ENCODE results near the gene KLHDC4. TPM values are rescaled to one million over a fixed set of nuclear protein-coding genes. Genes with fewer than 3 reads are reported as not detected.

KLHDC4 gene
- total RNA-seq, 1 donor from 2014 or later: 19.0 TPM

DNA sequence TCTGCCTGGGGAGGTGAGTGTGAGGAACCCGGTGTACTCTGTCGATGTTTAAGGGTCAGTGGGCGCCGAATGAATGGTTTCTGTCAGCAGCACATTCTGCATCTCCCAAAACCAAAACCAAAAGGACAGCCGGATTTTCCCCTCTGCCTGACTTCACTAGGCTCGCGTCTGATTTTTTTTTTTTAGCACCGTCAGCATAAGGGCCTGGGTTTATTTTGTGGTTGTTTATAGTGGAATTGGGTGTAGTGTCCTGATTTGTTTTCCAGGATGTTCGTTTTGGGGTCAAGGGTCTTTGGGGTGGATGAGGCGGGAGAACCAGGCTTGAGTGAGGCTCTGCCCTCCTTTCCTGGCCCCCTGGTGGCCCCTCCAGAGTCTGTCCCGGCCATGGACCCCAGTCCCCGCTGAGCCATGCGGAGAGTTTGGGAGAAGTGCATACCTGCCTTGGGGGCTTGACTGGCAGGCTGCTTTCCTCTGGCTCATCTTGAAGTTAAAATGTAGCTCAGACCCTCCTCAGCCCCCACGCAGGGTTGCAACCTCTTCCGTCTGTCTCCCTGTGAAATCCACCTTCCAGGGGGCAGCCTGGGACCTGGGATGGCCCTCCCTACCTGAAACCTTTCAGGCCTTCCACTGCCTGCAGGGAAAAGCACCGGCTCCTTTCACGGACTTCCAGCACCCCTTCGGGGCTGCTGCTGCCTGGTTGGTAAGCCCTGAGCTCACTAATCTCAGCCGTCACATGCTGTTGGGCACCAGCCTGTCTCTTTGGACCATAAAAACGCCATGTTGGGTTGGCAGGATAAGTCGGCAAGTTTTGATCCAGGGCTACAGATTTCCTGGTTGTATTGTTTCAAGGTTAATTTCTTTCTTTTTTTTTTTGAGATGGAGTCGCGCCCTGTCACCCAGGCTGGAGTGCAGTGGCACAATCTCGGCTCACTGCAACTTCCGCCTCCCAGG is 103.3 kb downstream of the KLHDC4 start:
- DNase-seq (ENCODE audit: low read depth in 2 of 2): no peak

DNA sequence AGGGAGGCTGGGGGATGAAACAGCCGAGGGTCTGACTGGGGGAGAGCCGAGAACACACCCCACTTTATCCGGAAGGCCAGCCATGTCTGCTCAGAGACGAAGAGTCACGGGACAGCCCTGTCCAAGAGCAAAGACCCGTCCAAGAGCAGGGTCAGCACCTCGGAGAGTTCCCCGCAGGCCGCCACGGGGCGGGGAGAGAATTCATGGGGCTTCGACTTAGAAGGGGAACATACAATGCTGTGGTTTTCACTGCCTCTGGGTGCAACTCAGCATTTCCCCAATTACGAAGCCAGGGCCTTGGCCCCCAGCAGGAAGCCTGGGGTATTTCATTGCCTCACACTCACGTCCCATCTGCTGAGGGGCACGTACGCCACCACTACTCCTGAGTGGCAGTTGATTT is 104.2 kb downstream of the KLHDC4 start:
- peak; percentile 58 to 61 for DNase-seq (ENCODE audit: low read depth in 2 of 2)

DNA sequence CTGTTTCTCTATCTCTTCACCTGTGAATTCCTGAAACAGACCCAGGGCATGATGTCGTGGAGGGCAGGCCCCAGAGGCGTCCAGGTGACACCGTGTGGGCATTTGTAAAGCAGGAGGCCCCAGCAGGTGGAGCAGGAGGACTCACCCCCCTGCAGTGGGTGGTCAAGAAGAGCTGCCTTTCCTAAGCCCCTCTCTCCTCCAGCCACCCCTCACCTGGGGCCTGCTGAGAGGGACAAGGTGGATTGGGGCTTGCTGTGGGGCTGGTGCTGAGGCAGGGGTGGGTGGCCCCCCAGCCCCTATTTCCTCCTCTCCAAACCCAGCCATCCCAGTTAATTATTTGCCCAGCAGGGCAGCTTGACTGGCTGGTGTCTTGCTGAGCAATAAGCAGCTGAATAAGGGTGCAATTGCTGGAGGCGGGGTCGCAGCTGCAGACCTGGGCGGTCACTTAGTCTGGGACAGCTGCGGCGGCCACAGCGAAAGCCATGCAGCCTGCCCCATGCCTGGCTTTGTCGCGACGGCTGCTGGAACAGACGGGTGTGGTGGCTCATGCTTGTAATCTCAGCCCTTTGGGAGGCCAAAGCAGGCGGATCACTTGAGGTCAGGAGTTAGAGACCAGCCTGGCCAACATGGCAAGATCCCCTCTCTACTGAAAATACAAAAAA is 107.1 kb downstream of the KLHDC4 start:
- no peak for DNase-seq (ENCODE audit: low read depth in 2 of 2)

Other genes with a start within 250 kb of the KLHDC4 start
- 0.20 and 0.65 TPM in 2 replicates for gene JPH3, start 163.5 kb downstream of the KLHDC4 start, total RNA-seq
- gene SLC7A5, start 103.5 kb upstream of the KLHDC4 start, total RNA-seq: 2.6 and 9.5 TPM in 2 replicates
- not detected in 2 replicates for gene CA5A, start 170.5 kb upstream of the KLHDC4 start, total RNA-seq
- gene BANP, start 185.4 kb upstream of the KLHDC4 start, total RNA-seq: 9.4 and 18.8 TPM in 2 replicates

All from lung microvascular endothelial cell (primary cell).